ENCODE results near the gene BLCAP. TPM values are rescaled to one million over a fixed set of nuclear protein-coding genes. Genes with fewer than 3 reads are reported as not detected.

BLCAP gene
- total RNA-seq, 2 donors from 2014 or later = 28.4 to 42.0 TPM

DNA sequence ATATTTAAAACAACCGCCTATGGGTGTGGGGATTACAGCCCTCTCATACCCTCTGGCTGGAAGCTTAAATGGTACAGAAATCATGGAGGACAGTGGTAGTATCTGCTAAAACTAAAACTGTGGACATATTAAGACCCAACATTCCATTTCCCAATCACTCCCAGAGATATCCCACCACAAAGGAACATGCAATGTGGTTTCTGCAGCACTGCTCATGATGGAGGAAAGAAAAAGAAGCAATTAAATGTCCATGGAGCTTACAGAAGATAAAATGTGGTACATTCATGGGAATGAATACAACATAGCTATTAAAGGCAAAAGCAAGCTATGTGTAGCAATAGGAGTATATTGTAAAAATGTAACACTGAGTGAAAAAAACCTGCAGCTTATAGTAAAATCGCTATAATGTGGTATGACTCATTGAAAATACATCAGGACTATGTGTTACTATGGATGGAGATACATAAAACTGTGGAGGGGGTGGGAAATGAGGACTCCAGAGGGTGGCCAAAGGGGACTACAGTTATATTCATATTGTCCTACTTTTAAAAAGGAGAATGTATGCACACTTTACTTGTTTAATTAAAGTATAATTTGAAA lies 29.5 kb downstream of the BLCAP start:
- Histone ChIP-seq H3K9me3 (no peaks in the 10 kb centered on the region), H3K4me1 (ENCODE audit: control insufficient read depth in 1 of 2, low read depth in 2 of 2) (no peaks in the 10 kb centered on the region), H3K27me3 (replicated peaks; ENCODE audit: insufficient read depth) (no peaks in the 10 kb centered on the region), H3K4me3 (no peak overlapping the region), H3K27ac (no peak overlapping the region), H3K36me3 (no peaks in the 10 kb centered on the region)
- TF ChIP-seq, protein P1, sequence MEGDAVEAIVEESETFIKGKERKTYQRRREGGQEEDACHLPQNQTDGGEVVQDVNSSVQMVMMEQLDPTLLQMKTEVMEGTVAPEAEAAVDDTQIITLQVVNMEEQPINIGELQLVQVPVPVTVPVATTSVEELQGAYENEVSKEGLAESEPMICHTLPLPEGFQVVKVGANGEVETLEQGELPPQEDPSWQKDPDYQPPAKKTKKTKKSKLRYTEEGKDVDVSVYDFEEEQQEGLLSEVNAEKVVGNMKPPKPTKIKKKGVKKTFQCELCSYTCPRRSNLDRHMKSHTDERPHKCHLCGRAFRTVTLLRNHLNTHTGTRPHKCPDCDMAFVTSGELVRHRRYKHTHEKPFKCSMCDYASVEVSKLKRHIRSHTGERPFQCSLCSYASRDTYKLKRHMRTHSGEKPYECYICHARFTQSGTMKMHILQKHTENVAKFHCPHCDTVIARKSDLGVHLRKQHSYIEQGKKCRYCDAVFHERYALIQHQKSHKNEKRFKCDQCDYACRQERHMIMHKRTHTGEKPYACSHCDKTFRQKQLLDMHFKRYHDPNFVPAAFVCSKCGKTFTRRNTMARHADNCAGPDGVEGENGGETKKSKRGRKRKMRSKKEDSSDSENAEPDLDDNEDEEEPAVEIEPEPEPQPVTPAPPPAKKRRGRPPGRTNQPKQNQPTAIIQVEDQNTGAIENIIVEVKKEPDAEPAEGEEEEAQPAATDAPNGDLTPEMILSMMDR (IDR thresholded peaks at IDR 0.05) = no peak
- ATAC-seq (ENCODE audit: insufficient number of reproducible peaks, low FRiP score, low read depth) (no peak), DNase-seq (ENCODE audit: low spot score) (no peak)

DNA sequence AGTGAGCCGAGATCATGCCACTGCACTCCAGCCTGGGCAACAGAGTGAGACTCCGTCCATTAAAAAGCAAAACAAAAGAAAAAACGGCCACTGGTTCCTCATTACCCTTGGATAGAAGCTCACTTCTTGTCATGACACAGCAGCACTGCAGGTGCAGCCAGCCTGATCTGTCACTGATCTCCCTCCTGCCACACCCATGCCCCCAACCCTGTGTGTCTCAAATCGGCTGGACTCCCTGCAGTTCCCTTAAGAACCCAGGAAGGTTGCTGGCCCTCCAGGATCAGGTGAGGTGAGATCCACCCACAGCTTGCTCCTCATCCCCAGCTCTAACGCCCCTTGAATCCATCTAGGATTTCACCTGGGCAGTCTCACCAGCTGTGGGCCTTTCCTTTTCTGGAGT lies 32.9 kb downstream of the BLCAP start:
- H3K36me3 ChIP-seq = no peaks in the 10 kb centered on the region
- H3K4me1 ChIP-seq (ENCODE audit: control insufficient read depth in 1 of 2, low read depth in 2 of 2) = no peaks in the 10 kb centered on the region
- no peak overlapping the region for H3K27ac ChIP-seq
- no peaks in the 10 kb centered on the region for H3K27me3 ChIP-seq (replicated peaks; ENCODE audit: insufficient read depth)
- no peak overlapping the region for H3K4me3 ChIP-seq
- ATAC-seq (ENCODE audit: insufficient number of reproducible peaks, low FRiP score, low read depth) = no peak
- no peaks in the 10 kb centered on the region for H3K9me3 ChIP-seq
- DNase-seq (ENCODE audit: low spot score) = no peak
- TF ChIP-seq, protein P1 (IDR thresholded peaks at IDR 0.05) = no peak

GRCh38 chr20:37494301-37494700 lies 33.4 kb downstream of the BLCAP start:
- Histone ChIP-seq H3K27me3 (replicated peaks; ENCODE audit: insufficient read depth) (no peaks in the 10 kb centered on the region), H3K27ac (no peak overlapping the region), H3K36me3 (no peaks in the 10 kb centered on the region), H3K4me3 (no peak overlapping the region), H3K9me3 (no peaks in the 10 kb centered on the region), H3K4me1 (ENCODE audit: control insufficient read depth in 1 of 2, low read depth in 2 of 2) (no peaks in the 10 kb centered on the region)
- DNase-seq (ENCODE audit: low spot score) (no peak), ATAC-seq (ENCODE audit: insufficient number of reproducible peaks, low FRiP score, low read depth) (no peak)
- TF ChIP-seq, protein P1 (IDR thresholded peaks at IDR 0.05) = no peak

GRCh38 chr20:37492945-37493344 lies 34.7 kb downstream of the BLCAP start:
- H3K9me3 ChIP-seq = no peaks in the 10 kb centered on the region
- H3K36me3 ChIP-seq = no peaks in the 10 kb centered on the region
- no peaks in the 10 kb centered on the region for H3K27me3 ChIP-seq (replicated peaks; ENCODE audit: insufficient read depth)
- H3K4me3 ChIP-seq = no peak overlapping the region
- H3K27ac ChIP-seq = no peak overlapping the region
- ATAC-seq (ENCODE audit: insufficient number of reproducible peaks, low FRiP score, low read depth) (no peak), DNase-seq (ENCODE audit: low spot score) (no peak)
- no peaks in the 10 kb centered on the region for H3K4me1 ChIP-seq (ENCODE audit: control insufficient read depth in 1 of 2, low read depth in 2 of 2)
- TF ChIP-seq, protein P1 (IDR thresholded peaks at IDR 0.05) = no peak

DNA sequence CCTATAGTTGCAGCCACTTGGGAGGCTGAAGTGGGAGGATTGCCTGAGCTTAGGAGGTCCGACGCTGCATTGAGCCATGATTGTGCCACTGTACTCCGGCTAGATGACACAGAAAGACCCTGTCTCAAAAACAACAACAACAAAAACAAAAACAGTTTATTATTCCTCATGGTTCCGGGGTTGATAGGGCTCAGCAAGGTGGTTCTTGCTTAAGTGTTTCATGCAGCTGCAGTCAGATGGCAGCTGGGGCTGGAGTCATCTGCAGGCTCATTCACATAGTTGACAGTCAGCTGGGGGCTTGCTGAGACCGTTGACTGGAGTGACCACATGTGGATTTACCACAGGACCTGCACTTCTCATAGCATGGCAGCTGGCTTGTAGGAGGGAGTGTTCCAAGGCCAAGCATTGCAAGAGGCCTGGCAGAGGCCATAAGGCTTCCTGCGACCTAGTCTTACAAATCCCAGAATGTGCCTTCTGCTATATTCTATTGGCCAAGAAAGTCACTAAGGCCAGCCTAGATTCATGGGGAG lies 35.5 kb downstream of the BLCAP start:
- Histone ChIP-seq H3K27ac (no peak overlapping the region), H3K4me3 (no peak overlapping the region), H3K27me3 (replicated peaks; ENCODE audit: insufficient read depth) (no peaks in the 10 kb centered on the region), H3K9me3 (no peaks in the 10 kb centered on the region), H3K4me1 (ENCODE audit: control insufficient read depth in 1 of 2, low read depth in 2 of 2) (no peaks in the 10 kb centered on the region), H3K36me3 (no peaks in the 10 kb centered on the region)
- TF ChIP-seq, protein P1 (IDR thresholded peaks at IDR 0.05) = no peak
- DNase-seq (ENCODE audit: low spot score) (no peak), ATAC-seq (ENCODE audit: insufficient number of reproducible peaks, low FRiP score, low read depth) (no peak)
